Ramos (cell line): ENCODE results near the gene CCDC88C.

Experiments
- in situ Hi-C: fragments of 300-500 bp; cut with MboI; formaldehyde crosslinking; loops from one replicate; pipeline ENCODE4 v1.14.3; 2022; ENCODE audit warnings: low sequenced_read_pairs; ENCODE audit not compliant: unreplicated experiment

The CCDC88C gene

GRCh38 chr14:91300957-91301356 lies 116.7 kb downstream of the CCDC88C start:
- in situ Hi-C loops: no loop called here

DNA sequence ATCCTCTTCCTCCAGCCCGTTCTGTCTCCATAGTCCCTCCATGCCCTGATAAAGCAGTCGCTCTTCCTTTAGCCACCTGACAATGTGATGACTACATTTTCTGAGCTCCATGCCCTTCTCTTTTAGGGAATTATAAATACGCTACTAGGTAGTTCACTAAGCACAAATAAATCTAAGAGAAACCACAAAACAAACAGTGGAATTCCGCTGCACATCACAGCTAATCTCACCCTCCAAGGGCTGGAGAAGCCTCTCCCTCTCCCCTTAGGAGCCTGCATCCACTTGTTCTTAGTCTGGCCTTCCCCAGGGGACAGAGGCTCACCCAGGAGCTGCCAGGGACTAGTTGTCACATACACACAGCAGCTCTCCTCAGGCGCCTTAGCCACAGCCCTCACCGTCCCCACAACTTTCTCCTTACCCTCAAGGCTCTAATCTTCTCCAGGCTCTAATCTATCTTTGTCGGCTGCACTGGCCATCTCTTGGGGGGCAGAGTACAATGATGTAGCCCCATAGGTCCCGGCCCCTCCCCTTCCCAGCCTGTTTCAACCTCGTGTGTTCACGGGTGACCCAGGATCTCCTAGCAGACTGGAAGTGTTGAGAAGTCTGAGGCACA lies 117.2 kb downstream of the CCDC88C start:
- in situ Hi-C loops: no loop called here

DNA sequence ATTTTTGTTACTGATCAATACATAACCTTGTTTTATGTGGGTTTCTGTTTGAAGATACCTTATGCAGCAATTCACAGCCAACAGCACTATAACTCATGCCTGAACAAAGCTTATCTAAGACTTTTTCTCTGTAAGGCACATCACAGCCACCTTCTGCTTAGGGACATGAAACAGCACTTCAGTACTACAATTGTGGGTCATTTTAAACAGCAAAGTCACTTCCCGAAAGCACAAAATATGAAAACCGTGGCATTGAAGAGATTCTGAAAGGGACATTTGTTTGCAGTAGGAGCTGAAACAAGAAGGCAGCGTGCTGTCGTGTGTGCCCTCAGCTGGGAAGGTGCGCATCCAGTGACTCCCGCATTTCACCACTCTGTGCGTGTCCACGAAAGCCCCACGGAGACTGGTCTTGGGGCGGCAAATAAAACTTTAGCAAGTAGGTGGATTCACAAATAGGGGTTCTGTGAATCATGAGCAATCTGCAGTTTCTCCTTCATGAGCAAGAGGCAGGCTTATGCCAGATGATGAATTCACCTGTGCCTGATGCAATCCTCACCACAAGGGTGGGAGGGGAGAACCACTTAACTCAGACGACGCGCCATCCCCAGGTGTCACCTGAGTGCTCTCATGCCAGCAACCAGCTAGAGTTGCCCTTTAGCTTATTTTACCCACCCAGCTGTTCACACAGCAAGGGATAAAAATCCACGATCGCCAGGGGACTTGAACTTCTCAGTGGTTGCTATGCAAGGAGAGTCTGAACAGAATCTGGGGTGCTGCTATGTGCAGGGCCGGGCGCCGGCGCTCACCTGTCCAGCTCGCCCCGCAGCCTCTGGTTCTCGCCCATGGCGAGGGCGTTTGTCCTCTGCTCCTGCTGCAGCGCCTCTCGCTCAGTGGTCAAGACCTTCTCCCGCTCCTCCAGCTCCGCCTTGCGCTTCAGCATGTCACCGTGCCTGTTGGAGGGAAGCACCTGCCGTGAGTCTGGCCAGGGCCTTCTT lies 118.2 kb downstream of the CCDC88C start:
- in situ Hi-C loops: no loop called here

DNA sequence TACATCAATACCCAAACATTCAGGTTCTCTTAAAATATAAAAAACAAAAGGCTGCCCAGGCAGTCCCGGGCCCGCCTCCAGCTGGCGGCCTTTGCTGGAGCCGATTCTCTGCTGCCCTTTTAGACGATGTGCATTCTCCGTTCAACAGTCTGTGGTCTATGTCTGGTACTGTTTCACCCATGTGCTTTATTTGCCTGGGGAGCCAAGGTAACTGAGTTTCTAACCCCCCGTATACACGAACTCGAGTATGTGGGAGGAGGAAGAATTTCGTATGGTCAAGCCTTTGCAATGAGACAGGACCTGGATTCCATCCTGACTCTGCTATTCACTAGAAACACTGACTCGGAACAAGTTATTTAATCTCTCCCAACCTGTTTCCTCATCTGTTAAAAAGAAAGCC lies 119.0 kb downstream of the CCDC88C start:
- in situ Hi-C loops: no loop called here

DNA sequence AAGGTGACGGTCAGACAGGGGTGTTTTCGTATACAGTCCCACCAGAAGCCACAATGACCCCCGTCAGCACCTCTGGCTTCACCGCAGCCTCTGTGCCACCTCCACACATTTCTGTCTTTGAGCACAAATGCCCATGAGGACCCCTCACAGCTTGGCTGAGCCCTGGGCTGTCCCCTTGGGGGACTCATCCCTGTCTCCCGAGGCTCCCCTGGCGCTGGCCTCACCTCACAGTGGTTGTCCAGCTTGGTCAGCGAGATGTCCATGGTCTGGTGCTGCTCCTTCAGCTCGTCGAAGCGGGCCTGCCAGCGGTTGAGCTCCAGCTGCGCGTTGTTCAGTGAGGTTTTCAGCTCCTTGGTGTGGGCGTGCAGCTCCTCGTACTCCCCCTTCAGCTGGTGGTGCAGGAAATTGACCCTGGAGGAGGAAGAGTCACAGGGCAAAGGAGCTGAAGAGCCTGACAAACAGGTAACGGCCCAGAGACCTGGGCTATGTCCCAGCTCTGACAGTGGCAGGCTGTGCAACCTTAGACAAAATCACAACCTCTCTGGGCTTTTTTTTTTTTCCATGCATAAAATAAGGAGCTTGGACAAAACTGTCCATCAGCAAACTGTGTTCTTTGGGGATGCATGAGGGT lies 120.4 kb downstream of the CCDC88C start:
- in situ Hi-C loops: no loop called here

- in situ Hi-C loops: no loop called here
Observed at GRCh38 chr14:91295851-91296796, 121.5 kb downstream of the CCDC88C start.

- in situ Hi-C loops: no loop called here
Observed at GRCh38 chr14:91295276-91295845, 122.3 kb downstream of the CCDC88C start.

GRCh38 chr14:91294153-91294552 lies 123.5 kb downstream of the CCDC88C start:
- in situ Hi-C loops: no loop called here

DNA sequence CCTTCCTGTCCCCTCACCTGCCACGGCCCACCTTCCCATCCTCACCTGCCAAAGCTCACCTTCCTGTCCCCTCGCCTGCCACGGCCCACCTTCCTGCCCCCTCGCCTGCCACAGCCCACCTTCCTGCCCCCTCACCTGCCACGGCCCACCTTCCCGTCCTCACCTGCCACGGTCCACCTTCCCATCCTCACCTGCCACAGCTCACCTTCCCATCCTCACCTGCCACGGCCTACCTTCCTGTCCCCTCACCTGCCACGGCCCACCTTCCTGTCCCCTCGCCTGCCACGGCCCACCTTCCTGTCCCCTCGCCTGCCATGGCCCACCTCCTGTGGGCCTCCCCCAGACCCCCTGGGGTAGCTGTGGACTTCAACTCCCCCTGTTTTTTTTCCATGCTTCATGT lies 124.3 kb downstream of the CCDC88C start:
- in situ Hi-C loops: no loop called here

- in situ Hi-C loops: no loop called here
Observed at GRCh38 chr14:91292491-91292890, 125.1 kb downstream of the CCDC88C start.

DNA sequence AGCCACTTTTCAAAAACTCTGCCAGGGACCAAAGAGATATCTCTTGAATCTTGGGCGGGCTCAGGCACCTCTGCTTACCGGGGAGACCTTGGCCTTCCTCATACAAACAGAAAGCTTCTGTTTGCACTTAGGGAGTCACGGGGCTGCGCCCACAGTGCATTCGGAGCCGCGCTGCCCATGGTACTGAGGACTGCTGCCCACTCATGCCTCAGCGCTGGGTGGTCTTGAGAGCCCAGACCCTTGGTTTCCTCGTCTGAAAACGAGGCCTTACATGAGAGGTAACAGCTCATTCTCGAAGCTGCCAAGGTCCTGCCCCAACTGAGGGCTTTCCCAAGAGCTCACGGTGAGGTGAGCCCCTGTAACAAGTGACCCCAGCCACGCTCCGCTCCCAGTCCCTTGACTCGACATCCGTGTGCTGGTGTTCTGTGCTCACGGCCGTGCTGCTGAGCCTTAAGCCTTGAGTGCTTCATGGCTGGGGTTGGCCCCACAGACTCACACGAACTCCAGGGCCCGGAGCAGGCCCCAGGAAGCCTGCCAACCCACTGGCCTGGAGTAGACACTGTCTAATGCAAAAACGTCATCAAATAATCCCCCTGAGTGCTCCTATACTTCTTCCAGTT lies 125.7 kb downstream of the CCDC88C start:
- in situ Hi-C loops: no loop called here

GRCh38 chr14:91290986-91291385 lies 126.6 kb downstream of the CCDC88C start:
- in situ Hi-C loops: no loop called here

- in situ Hi-C loops: loop anchor here (5.0 kb wide), 2 partner anchors 112 to 392 kb away; no protein-coding TSS in a partner anchor
Observed at GRCh38 chr14:91289464-91289863, 128.2 kb downstream of the CCDC88C start.

DNA sequence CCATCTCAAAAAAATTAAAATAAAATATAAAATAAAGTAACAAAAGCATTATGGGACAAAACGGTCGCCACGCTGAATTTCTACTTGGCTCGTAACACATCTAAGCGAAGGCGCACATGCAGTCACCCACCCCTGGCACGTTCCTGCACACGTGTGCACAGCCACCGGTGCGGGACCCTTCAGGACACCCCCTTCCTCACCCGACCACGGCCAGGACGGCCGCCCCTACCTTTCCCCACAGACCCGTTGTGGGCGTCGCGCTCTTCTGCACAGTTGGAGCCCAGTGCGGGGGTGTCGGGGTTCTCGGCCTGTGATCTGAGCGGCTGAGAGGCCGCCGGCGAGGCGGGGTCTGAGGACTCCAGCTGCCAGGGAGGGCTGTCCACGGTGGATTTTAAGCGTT lies 128.7 kb downstream of the CCDC88C start:
- in situ Hi-C loops: loop anchor here (5.0 kb wide), 2 partner anchors 112 to 392 kb away; no protein-coding TSS in a partner anchor

- in situ Hi-C loops: loop anchor here (5.0 kb wide), 2 partner anchors 109 to 389 kb away; no protein-coding TSS in a partner anchor
Observed at GRCh38 chr14:91286530-91286937, 131.1 kb downstream of the CCDC88C start.

- in situ Hi-C loops: loop anchor here (5.0 kb wide), 2 partner anchors 108 to 388 kb away; no protein-coding TSS in a partner anchor
Observed at GRCh38 chr14:91284791-91285548, 132.7 kb downstream of the CCDC88C start.

DNA sequence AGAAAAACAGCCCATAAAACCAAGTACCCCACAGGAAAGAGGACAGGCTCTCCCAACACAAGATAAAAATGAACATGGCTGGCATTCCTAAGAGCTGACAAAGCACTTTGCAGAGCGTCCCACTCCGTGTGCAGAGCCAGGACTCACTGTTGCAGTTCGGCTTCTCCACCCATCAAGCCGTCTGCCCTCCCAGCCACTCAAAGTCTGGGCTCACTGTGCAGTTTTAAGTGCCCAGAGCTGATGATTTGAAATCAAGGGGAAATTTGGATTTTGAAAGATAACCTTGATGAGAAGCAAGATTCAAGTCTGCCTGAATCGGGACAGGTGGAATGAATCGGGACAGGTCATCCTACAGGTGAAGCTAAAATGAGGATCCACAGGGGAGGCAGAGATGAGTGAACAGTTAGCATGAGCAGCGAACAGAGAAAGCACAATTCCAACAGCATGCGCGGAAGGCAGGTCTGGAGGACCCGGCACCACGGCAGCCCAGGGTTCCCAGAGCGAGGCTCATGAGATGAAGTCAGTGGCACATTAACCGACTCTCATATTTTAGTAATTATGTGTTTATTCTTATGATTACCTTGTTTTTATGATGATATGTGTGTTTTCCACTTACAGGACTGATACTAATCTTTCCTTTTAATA lies 133.4 kb downstream of the CCDC88C start:
- in situ Hi-C loops: no loop called here

GRCh38 chr14:91283666-91284065 lies 134.0 kb downstream of the CCDC88C start:
- in situ Hi-C loops: no loop called here
